Activated CD4-positive, CD25-positive, alpha-beta regulatory T cell (primary cell): Measurements from ENCODE around the gene MACO1.
A peak's percentile ranks its signal among the peaks of the same experiment; 100 is the strongest.
"Not testable (repeated sequence)": the region's sequence is repeated elsewhere in the genome, so short reads cannot be mapped to it uniquely, and the experiment has no call there.

Experiments used
- DNase-seq, 4 experiments: peaks; one replicate each; lab custom pipeline; 2025; lab: John Stamatoyannopoulos, UW

Gene MACO1

DNA sequence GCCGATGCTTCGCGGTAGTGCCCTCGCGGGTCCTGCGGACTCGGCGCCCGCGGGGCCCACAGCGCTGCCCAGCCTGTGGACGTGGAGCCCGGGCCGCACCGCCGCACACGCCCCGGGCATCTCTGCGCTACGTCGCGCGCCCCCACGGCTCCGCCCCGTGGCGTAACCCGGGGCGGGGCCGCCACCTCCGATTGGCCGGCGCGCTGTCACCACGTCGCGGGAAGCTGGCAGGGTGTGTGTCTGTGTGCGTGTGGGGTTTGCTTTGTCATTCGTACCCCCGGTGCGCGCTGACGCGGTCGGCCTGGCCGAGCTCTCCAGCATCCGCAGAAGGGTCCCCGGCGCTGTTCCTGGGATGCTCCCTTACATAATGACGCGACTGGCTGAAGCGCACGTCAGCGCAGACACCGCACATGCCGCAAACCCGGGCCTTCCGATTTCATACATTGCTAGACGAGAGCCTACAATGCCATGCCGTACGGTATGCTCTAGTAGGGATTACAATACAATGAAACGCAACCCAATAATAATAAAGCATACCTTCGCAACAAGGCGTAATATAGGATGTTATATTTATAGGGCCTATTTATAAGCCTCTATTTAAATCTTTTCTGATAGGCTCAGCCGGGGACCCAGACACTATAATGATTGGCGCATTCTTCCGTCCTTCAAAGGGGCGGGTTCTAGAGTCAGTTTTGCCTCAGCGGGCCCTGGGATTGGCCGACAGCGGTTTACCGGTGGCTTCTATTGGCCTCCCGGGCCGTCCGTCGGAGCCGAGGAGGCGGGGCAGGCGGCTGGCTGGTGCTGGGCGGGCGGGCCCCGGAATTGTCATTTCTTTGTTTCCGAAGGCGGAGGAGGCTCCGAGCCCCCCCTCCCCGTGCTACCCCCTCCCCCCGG, at the start of gene MACO1:
Gene MACO1, plus strand, starts transcription at position 825 of the 894 bp plus-strand sequence. CDS start 202 bp downstream, outside the sequence.
- DNase-seq = peak; percentile 86 to 94 (median 91)

- DNase-seq = not testable (repeated sequence)
These were observed 48.2 kb upstream of the MACO1 start for GRCh38 chr1:25382543-25382942.

DNA sequence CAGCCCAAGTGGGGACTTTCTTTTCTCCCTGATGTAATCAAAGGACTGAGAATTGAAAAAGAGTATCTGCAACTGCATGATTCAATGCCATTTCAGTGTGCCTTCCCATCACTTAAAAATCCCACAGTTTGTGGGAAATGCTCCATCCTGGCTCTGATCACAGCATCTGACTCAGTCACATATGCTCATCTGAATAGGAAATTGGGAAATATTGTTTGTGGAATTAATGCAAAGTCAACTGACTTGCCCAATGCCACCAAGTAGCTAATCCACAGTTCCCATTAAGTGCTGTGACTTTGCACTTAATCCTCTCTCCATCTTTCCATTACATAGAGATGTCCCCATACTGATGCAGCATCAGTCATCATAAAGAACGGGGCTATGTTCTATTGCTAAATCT, 47.6 kb upstream of the MACO1 start:
- DNase-seq = not testable (repeated sequence)

DNA sequence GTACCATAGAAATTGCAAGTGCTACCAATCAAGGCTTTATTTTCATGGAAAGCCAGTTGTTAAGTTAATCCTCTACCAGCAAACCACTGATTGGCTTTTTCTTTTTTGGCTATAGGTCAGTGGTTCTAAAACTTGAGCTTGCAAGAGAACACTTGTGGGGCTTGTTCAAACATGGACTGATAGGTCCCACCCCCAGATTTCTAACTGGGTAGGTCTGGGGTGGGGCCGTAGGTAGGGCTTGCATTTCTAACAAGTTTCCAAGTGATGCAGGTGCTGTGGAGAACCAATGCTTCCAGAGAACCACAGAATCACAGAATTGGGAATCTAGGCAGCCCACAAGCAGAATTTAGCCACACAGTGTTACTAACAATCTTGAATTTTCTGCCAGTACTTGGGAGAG, 46.8 kb upstream of the MACO1 start:
- DNase-seq = not testable (repeated sequence)

GRCh38 chr1:25387096-25387495, 43.6 kb upstream of the MACO1 start:
- not testable (repeated sequence) for DNase-seq

- not testable (repeated sequence) for DNase-seq
These were observed 42.0 kb upstream of the MACO1 start for GRCh38 chr1:25388691-25389090.

- not testable (repeated sequence) for DNase-seq
These were observed 41.0 kb upstream of the MACO1 start for GRCh38 chr1:25389721-25390120.

GRCh38 chr1:25392841-25393240, 37.9 kb upstream of the MACO1 start:
- no peak for DNase-seq

- not testable (repeated sequence) for DNase-seq
These were observed 33.1 kb upstream of the MACO1 start for GRCh38 chr1:25397549-25397948.

DNA sequence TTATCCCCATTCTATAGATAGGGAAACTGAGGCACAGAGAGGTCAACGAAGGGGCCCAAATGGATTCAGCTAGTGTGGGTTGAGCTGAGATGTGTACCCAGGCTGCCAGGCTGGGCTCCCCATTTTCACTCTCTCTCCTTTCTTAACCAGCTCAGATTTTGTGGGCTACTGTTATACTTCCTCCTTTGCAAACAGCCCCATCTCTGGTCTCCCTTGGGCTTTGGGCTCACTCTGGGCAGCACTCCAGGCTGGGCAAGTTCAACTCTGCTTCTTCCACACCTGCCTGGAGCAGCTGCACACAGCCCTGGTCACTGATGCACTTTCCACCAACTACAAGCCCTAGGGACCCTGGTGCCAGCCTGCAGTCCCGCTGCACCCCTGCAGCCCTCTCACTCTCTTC, 32.6 kb upstream of the MACO1 start:
- DNase-seq = not testable (repeated sequence)

- not testable (repeated sequence) for DNase-seq
These were observed 27.5 kb upstream of the MACO1 start for GRCh38 chr1:25402947-25403803.

DNA sequence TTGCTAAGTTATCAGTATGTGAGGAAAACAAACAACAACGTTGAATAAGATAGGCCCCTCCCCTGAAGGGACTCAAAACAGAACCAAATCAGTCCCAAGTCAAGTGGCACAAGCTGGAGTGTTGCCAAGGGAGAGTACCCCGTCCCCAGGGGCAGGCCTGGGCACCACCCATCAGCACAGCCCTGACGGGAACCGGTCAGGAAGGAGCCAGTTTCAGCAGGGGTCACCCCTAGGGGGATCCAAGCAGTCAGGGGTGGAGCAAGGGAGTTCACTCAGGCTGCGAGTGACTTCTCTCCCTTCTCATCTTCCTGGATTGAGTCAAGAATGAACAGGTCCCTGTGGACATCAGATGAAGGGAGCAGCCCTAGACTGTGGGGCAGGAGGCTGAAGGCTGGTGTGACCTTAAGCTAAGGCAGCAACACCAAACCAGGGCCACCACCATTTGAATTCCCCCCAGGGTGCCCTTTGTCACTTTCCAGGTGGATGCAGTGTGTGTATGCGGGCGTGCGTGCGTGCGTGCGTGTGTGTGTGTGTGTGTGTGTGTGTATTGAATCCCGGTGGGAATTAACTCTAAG, 24.9 kb upstream of the MACO1 start:
- not testable (repeated sequence) for DNase-seq

DNA sequence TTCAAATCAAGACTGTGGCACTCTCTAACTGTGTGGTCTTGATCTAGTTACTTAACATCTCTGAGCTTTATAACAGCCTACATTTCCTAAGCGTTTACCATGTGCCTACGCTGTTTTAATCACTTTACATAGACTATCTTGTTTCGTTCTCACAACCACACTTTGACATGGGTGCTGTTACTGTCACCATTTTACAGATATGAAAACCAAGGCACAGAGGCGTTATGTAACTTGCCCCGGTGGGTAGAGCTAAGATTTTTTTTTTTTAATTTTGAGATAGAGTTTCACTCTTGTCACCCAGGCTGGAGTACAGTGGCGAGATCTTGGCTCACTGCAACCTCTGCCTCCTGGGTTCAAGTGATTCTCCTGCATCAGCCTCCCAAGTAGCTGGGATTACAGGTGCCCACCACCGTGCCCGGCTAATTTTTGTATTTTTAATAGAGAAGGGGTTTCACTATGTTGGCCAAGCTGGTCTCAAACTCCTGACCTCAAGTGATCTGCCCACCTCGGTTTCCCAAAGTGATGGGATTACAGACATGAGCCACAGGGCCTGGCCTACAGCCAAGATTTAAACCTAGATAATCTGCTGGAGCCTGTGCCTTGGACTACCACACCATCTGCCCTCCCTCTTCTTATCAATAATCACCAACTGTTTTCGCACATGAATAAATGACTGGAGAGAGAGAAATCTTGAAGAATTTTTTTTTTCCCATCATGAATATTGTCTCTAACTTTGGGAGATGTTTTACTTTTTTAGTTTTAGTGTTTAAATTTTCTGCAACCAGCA, 20.9 kb upstream of the MACO1 start:
- not testable (repeated sequence) for DNase-seq

DNA sequence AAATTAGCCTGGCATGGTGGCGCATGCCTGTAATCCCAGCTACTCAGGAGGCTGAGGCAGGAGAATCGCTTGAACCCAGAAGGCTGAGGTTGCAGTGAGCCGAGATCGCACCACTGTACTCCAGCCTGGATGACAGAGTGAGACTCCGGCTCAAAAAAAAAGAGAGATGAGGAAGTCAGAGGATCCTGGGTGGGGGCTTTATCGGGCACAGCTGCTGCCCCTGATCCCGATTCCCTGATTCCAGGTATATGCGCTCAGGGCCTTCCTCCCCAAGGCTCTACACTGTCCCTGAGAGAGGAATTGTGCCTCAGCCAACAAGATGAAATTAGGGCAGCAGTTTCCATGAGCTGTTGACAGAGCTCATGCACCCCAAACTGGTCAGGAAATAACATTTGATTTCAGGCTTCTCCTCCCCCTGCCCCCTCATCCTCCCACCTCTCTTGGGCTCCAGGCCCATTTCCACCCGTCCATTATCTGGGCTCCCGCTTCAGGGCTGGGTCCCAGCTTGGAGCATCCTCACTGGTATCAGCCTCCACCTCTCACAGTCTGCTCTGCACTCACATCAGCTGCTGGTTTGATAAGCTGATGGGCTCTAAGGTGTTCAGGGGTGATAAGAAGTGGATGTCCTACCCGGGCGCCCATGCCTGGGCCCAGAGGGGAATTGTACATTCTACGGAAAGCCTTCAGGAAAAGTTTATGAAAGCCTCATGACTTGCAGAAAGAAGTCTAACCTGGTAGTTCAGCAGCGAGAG, 17.6 kb upstream of the MACO1 start:
- not testable (repeated sequence) for DNase-seq

GRCh38 chr1:25414157-25414556, 16.5 kb upstream of the MACO1 start:
- DNase-seq = not testable (repeated sequence)

GRCh38 chr1:25414578-25414977, 16.1 kb upstream of the MACO1 start:
- not testable (repeated sequence) for DNase-seq

- not testable (repeated sequence) for DNase-seq
These were observed 13.4 kb upstream of the MACO1 start for GRCh38 chr1:25417280-25417679.

DNA sequence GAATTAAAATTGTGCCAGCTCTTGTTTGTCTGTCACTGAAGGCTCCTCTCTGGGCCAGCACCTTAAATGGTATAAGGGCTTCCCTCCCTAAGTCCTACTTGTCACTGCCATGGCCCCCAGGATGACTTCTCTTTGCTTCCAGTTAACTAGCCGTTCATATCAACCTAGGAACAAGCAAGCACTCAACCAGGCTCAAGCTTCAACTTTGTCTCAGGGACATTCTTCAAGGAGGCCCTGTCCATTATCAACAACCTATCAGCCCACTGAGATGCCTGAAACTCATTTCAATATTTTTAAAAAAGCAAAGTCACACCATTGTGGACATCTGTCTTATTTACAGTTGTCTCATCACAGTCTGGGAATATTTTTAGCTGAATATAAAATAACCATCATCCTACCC, 11.4 kb upstream of the MACO1 start:
- DNase-seq = not testable (repeated sequence)

- DNase-seq = not testable (repeated sequence)
These were observed 10.0 kb upstream of the MACO1 start, which contains the start of gene RHCE for GRCh38 chr1:25420715-25421114. RHCE (minus strand) TSS chr1:25420825; CDS start chr1:25420786, 39 bp downstream.

DNA sequence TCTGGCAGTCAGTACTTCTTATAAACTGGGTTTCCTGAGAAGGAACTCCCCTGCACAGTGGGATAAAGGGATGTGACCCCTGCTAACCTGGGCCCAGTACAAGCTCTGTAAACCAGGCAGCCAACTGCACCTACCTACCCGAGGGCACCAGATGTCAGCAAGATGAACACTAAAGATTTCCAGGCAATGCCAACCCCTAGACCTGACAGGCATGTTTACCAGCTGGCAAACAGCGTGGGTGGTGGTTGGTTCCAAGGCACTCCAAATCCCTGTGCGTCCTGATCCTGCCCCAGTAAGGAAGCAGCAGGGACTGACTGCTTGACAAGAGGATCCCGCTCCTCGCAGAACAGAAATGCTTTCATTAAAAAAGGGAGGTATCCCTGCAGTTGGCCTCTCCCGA, 7.5 kb upstream of the MACO1 start:
- not testable (repeated sequence) for DNase-seq
